Activated T-helper 17 cell treated with anti-CD3 and anti-CD28 coated beads, Interleukin-2, amount 50 U/mL, for 72 hours (primary cell): ENCODE measurements around the gene TRAF3. TPM values are rescaled to one million over a fixed set of nuclear protein-coding genes. Genes with fewer than 3 reads are reported as not detected.
A peak's percentile ranks its signal among the peaks of the same experiment; 100 is the strongest.

Source experiments
- ATAC-seq: fragments of 150-1000 bp; cut with Tn5 transposase; replicated peaks from 2 replicates; pipeline ENCODE4 v1.10.0; 2021; ENCODE audit warnings: mild to moderate bottlenecking, moderate library complexity
- H3K27ac Mint-ChIP-seq: one replicate; pipeline ENCODE4 v1.8.0; 2022; ENCODE audit warnings: mixed read lengths
- H3K27me3 Mint-ChIP-seq: one replicate; pipeline ENCODE4 v1.8.0; 2022; ENCODE audit warnings: mixed read lengths
- H3K36me3 Mint-ChIP-seq: one replicate; pipeline ENCODE4 v1.8.0; 2022; ENCODE audit warnings: low read depth, mild to moderate bottlenecking, mixed read lengths
- H3K4me1 Mint-ChIP-seq: one replicate; pipeline ENCODE4 v1.8.0; 2022; ENCODE audit warnings: mixed read lengths
- H3K4me3 Mint-ChIP-seq: one replicate; pipeline ENCODE4 v1.8.0; 2022; ENCODE audit warnings: mild to moderate bottlenecking, mixed read lengths
- H3K9me3 Mint-ChIP-seq: one replicate; pipeline ENCODE4 v1.8.0; 2022; ENCODE audit warnings: mixed read lengths
- total RNA-seq, 2 donors: library from RNA; stranded (reverse); gene quantifications; one replicate each; pipeline ENCODE4 v1.2.3, GENCODE V29; 2022

TRAF3 gene
- total RNA-seq, 2 donors from 2014 or later, result 61.7 to 133 TPM

DNA sequence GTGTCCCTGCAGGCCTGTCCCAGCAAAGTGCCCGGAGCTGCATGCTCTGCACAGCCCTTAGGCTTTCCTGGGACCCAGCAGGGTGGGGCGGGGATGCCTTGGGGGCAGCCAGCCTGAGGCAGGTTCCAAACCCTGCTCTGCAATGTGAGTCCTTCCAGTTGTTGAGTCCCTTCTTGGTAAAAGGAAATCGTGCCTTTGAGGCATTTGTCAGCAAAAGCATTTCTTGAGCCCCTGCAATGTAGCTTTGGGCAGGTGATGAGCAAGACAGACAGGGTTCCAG is 38.1 kb upstream of the TRAF3 start:
- no peaks in the 10 kb centered on the region for H3K9me3 Mint-ChIP-seq
- no peak overlapping the region for H3K4me3 Mint-ChIP-seq
- ATAC-seq, result no peak
- H3K36me3 Mint-ChIP-seq, result peaks cover 6% of the 10 kb centered on the region
- H3K27me3 Mint-ChIP-seq, result no peaks in the 10 kb centered on the region
- H3K27ac Mint-ChIP-seq, result no peak overlapping the region
- no peaks in the 10 kb centered on the region for H3K4me1 Mint-ChIP-seq

DNA sequence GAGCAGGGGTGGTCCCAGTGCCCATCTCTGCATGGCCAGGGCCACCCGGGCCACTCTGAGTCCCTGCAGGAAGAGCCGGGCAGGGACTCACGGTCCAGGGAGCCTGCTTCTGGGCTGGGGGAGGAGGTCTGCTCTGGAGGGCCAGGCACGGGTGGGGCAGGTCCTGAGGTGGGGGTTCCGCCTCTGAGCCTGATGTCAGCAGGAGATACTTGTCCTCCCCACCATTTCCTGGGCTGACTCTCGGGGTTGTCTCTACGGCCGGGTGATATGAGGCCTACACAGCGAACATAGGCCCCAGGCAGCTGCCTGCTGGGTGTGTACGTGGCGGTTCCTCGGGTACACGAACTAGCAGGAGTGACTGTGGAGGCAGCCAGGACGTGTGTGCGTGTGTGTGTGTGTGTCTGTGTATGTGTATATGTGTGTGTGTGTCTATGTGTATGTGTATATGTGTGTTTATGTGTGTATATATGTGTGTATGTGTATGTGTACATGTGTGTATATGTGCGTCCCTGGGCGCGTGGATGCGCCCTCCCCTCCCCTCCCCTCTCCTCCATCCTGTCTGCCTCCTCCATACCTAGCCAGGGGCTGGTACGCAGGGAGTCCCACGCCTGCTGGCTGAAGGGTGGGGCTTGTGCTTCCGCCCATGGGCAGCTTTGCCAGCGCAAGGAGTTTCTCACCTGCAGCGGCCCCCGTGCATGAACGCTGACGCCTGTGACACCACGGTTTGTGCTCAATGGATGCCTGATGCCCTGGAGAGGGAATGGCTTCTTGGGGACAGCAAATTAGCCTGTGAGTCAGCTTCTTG is 30.4 kb upstream of the TRAF3 start:
- no peaks in the 10 kb centered on the region for H3K4me1 Mint-ChIP-seq
- no peaks in the 10 kb centered on the region for H3K9me3 Mint-ChIP-seq
- no peak overlapping the region for H3K4me3 Mint-ChIP-seq
- no peaks in the 10 kb centered on the region for H3K27me3 Mint-ChIP-seq
- no peak for ATAC-seq
- H3K27ac Mint-ChIP-seq, result peak overlapping the region; percentile 25
- H3K36me3 Mint-ChIP-seq, result peaks cover 6% of the 10 kb centered on the region

DNA sequence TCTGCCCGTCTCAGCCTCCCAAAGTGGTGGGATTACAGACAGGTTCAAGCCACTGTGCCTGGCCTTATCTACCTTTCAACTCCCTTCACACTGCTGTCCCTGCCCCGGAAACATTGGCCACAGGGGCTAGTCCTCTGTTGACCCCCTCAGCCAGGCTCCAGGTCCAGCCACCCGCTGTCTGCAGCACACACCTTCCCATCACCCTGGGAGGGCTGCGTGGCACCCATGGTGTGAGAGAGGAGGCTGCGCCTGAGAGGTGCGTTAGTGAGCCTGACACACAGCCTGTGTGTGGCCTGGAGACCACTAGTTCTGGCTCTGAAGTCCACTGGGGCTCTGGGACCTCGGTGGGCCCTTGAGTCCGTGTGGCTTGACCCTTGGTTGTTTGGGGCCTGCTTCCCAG is 28.4 kb upstream of the TRAF3 start:
- H3K4me1 Mint-ChIP-seq, result peaks cover under 1% of the 10 kb centered on the region
- no peaks in the 10 kb centered on the region for H3K9me3 Mint-ChIP-seq
- no peak overlapping the region for H3K27ac Mint-ChIP-seq
- H3K27me3 Mint-ChIP-seq, result no peaks in the 10 kb centered on the region
- no peaks in the 10 kb centered on the region for H3K36me3 Mint-ChIP-seq
- ATAC-seq, result no peak
- no peak overlapping the region for H3K4me3 Mint-ChIP-seq

- no peak overlapping the region for H3K27ac Mint-ChIP-seq
- no peaks in the 10 kb centered on the region for H3K27me3 Mint-ChIP-seq
- ATAC-seq, result no peak
- H3K9me3 Mint-ChIP-seq, result no peaks in the 10 kb centered on the region
- peaks cover 5% of the 10 kb centered on the region for H3K4me1 Mint-ChIP-seq
- H3K4me3 Mint-ChIP-seq, result no peak overlapping the region
- H3K36me3 Mint-ChIP-seq, result no peaks in the 10 kb centered on the region
Measured at GRCh38 chr14:102749393-102750305, 27.6 kb upstream of the TRAF3 start.

DNA sequence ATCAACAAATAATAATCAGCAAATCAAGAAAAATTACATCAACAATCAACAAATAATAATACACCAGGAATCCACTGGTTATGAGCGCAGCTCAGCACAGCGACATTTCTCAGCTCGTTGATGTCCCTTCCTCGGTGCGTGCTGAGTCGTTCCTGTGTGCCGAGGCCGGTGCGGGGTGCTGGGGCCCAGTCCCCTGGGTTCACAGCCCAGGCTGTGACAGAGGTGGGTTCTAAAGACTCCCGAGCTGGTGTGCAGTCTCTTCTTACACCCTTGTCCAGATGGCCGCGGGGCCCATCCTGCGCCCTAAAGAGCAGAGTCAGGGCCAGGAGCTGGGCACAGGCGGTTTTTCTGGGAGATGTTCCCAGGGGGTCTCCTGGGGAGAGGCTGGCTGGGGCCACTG is 26.9 kb upstream of the TRAF3 start:
- Mint-ChIP-seq H3K4me3 (no peak overlapping the region), H3K27ac (no peak overlapping the region), H3K36me3 (no peaks in the 10 kb centered on the region), H3K27me3 (no peaks in the 10 kb centered on the region), H3K4me1 (peaks cover 5% of the 10 kb centered on the region), H3K9me3 (no peaks in the 10 kb centered on the region)
- ATAC-seq, result no peak

DNA sequence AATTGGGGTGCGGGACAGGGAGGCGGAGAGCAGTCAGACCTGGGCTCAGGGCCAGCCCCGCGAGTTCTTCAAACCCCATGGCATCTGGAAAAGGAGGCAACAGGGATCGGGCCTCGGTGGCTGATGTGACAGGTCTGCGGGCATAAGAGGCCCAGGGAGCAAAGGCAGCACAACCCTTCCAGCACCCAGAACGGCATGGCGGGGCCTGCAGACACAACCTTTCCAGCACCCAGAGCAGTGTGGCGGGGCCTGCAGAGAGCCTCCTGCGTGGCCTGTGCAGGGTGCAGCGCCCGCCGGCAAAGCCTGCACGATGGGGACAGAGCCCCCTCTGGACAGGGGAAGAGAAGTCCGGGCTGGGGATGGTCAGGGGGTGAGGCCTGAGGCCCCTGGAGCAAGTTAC is 26.2 kb upstream of the TRAF3 start:
- no peak for ATAC-seq
- Mint-ChIP-seq H3K9me3 (no peaks in the 10 kb centered on the region), H3K27ac (no peak overlapping the region)

GRCh38 chr14:102752239-102752847 is 24.9 kb upstream of the TRAF3 start:
- Mint-ChIP-seq H3K9me3 (no peaks in the 10 kb centered on the region), H3K36me3 (no peaks in the 10 kb centered on the region), H3K4me1 (peaks cover 5% of the 10 kb centered on the region), H3K27ac (no peak overlapping the region), H3K27me3 (no peaks in the 10 kb centered on the region), H3K4me3 (no peak overlapping the region)
- ATAC-seq, result no peak

More for the DNA sequence above, 26.2 kb upstream of the TRAF3 start:
- H3K36me3 Mint-ChIP-seq, result no peaks in the 10 kb centered on the region
- peaks cover 5% of the 10 kb centered on the region for H3K4me1 Mint-ChIP-seq
- H3K4me3 Mint-ChIP-seq, result no peak overlapping the region
- H3K27me3 Mint-ChIP-seq, result no peaks in the 10 kb centered on the region

DNA sequence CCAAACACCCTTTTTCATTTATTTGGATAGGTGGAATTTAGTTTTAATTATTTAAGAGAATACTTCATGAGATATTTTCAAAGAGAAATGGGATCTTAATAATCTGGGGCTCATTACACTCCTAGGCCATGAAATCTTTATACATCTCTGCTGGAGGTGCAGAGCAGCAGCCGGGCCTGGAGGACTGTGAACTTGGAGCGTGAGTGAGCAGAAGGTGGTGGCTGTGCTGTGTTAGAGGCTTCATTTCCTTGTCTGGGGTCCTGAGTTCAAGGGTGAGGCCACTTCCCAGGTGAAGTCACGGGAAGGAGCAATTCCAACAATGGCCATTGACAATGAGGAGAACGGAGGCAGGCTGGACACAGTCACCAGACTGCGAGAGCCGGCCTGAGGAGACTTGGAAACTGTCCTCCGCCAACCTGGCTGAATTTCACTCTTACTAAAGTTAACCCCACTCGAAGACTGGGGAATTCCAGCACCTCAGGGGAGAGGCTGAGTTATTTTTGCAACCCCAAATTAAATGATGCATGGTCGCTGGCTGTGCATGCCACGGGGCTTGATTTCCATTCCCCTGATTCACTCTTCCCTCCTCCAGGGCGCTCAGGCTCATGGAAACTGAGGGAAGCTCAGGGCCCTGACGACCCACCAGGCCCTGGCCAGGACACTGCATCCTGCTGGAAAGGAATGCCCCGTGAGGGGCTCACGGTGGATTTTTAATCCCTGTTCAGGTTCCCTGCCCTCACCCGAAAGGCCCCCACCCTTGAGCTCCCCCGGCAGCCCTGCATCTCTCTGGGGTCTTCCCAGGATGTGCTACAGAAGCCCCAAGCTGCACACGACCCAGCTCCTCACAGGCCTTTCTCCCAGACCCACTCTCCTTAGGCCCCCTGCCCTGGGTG is 22.6 kb upstream of the TRAF3 start:
- peak overlapping the region; percentile 62 for H3K27ac Mint-ChIP-seq
- ATAC-seq, result peak; percentile 52
- H3K4me1 Mint-ChIP-seq, result peaks cover 5% of the 10 kb centered on the region
- no peaks in the 10 kb centered on the region for H3K36me3 Mint-ChIP-seq
- H3K9me3 Mint-ChIP-seq, result no peaks in the 10 kb centered on the region
- H3K4me3 Mint-ChIP-seq, result no peak overlapping the region
- H3K27me3 Mint-ChIP-seq, result no peaks in the 10 kb centered on the region

GRCh38 chr14:102757646-102758045 is 19.6 kb upstream of the TRAF3 start:
- Mint-ChIP-seq H3K4me3 (no peak overlapping the region), H3K9me3 (no peaks in the 10 kb centered on the region), H3K36me3 (no peaks in the 10 kb centered on the region), H3K27me3 (no peaks in the 10 kb centered on the region), H3K4me1 (peaks cover 5% of the 10 kb centered on the region), H3K27ac (no peak overlapping the region)
- ATAC-seq, result no peak

DNA sequence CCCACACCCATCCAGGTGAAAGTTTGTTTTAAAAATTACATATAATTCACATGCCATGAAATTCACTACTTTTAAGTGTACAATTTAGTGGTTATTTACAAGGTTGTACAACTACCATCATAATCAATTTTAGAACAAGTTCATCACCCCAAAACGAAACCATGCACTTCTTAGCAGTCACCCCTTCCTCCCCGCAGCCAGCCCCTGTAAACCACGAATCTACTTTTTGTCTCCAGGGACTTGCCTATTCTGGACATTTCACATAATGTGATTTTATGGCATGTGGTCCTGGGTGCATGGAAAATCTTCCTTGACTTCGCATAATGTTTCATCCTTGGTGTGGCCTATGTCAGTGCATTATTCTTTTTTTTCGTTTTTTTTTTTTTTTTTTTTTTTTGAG is 19.2 kb upstream of the TRAF3 start:
- Mint-ChIP-seq H3K27me3 (no peaks in the 10 kb centered on the region), H3K4me1 (peaks cover 5% of the 10 kb centered on the region), H3K27ac (no peak overlapping the region), H3K36me3 (no peaks in the 10 kb centered on the region), H3K4me3 (no peak overlapping the region), H3K9me3 (no peaks in the 10 kb centered on the region)
- ATAC-seq, result no peak

GRCh38 chr14:102759456-102760187 is 17.6 kb upstream of the TRAF3 start:
- Mint-ChIP-seq H3K4me1 (no peaks in the 10 kb centered on the region), H3K36me3 (no peaks in the 10 kb centered on the region), H3K27ac (no peak overlapping the region), H3K4me3 (no peak overlapping the region), H3K27me3 (no peaks in the 10 kb centered on the region), H3K9me3 (no peaks in the 10 kb centered on the region)
- no peak for ATAC-seq

DNA sequence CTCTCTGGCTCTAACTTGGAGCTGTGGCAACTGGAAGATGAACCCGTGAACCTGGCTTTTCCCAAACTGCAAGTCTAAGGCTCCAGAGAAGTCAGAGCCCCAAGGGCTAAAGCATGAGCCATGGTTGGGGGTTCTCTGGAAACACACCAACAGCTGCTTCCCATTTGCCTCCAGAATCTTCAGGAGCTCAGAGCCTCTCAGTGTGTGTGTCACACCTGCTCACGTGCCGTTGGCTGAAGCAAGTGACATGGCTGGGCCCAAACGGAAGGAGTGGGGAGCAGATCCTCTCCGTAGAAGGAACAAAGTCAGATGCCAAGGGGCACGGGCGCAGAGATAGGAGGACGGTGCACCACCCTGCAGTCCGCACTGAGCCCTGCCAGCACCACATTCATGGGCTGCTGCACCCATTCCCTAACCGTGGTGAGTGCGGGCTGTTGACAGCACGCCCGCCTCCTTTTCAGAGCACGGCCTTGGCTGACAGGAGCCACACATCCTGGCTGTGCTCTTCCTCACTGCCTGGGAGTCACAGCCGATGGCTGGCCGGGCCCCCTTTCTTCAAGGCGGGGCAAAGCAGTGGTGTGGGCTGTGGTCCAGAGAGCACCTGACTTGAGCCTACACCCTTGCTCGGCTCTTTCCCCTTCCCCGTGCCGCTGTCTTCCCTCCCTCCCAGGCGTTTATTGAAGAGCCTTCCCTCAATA is 16.6 kb upstream of the TRAF3 start:
- no peak for ATAC-seq
- Mint-ChIP-seq H3K27ac (no peak overlapping the region), H3K9me3 (no peaks in the 10 kb centered on the region), H3K27me3 (no peaks in the 10 kb centered on the region), H3K4me3 (no peak overlapping the region), H3K36me3 (no peaks in the 10 kb centered on the region), H3K4me1 (no peaks in the 10 kb centered on the region)

DNA sequence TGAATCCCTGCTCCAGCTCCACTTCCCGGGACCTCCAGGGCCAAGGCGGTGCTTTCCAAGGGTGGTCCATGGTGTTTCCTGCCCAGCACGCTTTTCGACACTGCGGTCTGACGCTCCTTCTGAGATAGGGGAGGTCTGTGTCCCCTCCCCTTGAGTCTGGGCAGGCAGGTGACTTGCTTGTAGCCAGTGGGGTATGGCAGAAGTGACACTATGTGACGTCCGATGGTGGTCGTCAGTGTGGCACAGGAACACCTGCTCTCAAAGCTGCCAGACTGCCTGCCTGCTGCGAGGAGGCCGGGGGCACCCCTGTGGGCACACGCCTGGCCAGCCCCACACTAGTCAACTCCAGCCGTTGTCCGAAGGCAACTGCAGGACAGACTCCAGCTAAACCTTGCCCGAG is 16.0 kb upstream of the TRAF3 start:
- no peaks in the 10 kb centered on the region for H3K4me1 Mint-ChIP-seq
- no peak for ATAC-seq
- H3K9me3 Mint-ChIP-seq, result no peaks in the 10 kb centered on the region
- H3K36me3 Mint-ChIP-seq, result no peaks in the 10 kb centered on the region
- no peaks in the 10 kb centered on the region for H3K27me3 Mint-ChIP-seq
- no peak overlapping the region for H3K4me3 Mint-ChIP-seq
- H3K27ac Mint-ChIP-seq, result no peak overlapping the region
